ENCODE data around the gene NKX6-2.
"Not testable (repeated sequence)": the region's sequence is repeated elsewhere in the genome, so short reads cannot be mapped to it uniquely, and the experiment has no call there.

The NKX6-2 gene

GRCh38 chr10:132777441-132777840 is 8.5 kb downstream of the NKX6-2 start:
- no peak for DNase-seq (ENCODE audit: low read depth)
- TF ChIP-seq CTCF (IDR thresholded peaks at IDR 0.05; ENCODE audit: control insufficient read depth, extremely low read depth, insufficient read depth): no peak
- no peak overlapping the region for H3K4me3 ChIP-seq (ENCODE audit: low read depth, low read length)

- no peak for TF ChIP-seq CTCF (IDR thresholded peaks at IDR 0.05; ENCODE audit: control insufficient read depth, extremely low read depth, insufficient read depth)
- H3K4me3 ChIP-seq (ENCODE audit: low read depth, low read length): no peak overlapping the region
- no peak for DNase-seq (ENCODE audit: low read depth)
Observed at GRCh38 chr10:132776821-132777220, 9.1 kb downstream of the NKX6-2 start.

GRCh38 chr10:132776186-132776585 is 9.8 kb downstream of the NKX6-2 start:
- DNase-seq (ENCODE audit: low read depth): no peak
- TF ChIP-seq CTCF (IDR thresholded peaks at IDR 0.05; ENCODE audit: control insufficient read depth, extremely low read depth, insufficient read depth): no peak
- H3K4me3 ChIP-seq (ENCODE audit: low read depth, low read length): no peak overlapping the region

GRCh38 chr10:132774902-132775863 is 10.8 kb downstream of the NKX6-2 start:
- no peak for TF ChIP-seq CTCF (IDR thresholded peaks at IDR 0.05; ENCODE audit: control insufficient read depth, extremely low read depth, insufficient read depth)
- no peak overlapping the region for H3K4me3 ChIP-seq (ENCODE audit: low read depth, low read length)
- DNase-seq (ENCODE audit: low read depth): no peak

GRCh38 chr10:132774181-132774901 is 11.6 kb downstream of the NKX6-2 start:
- H3K4me3 ChIP-seq (ENCODE audit: low read depth, low read length): no peak overlapping the region
- no peak for DNase-seq (ENCODE audit: low read depth)
- no peak for TF ChIP-seq CTCF (IDR thresholded peaks at IDR 0.05; ENCODE audit: control insufficient read depth, extremely low read depth, insufficient read depth)

GRCh38 chr10:132772816-132773215 is 13.1 kb downstream of the NKX6-2 start:
- not testable (repeated sequence) for H3K4me3 ChIP-seq (ENCODE audit: low read depth, low read length); DNase-seq (ENCODE audit: low read depth)

Measured in LNCaP clone FGC (cell line).